ENCODE data around the gene EPHA8.

GRCh38 chr1:22536506-22536905 is 26.8 kb upstream of the EPHA8 start:
- TF ChIP-seq CTCF (conservative IDR thresholded peaks at IDR 0.05; ENCODE audit: low read depth, low read length) (no peak), CEBPB (IDR thresholded peaks at IDR 0.05; ENCODE audit: low read depth, low read length) (no peak), NFE2L2 (IDR thresholded peaks at IDR 0.05; ENCODE audit: low read depth, low read length) (no peak), SMC3 (IDR thresholded peaks at IDR 0.05; ENCODE audit: low read depth, low read length) (no peak), CHD1 (IDR thresholded peaks at IDR 0.05; ENCODE audit: low read depth, low read length) (no peak)
